Loucy (cell line): Measurements from ENCODE around the gene TAF4.

Experiments
- CTCF ChIP-seq: fragments of 200-600 bp; sonication (generic); conservative IDR thresholded peaks from 2 replicates; pipeline ENCODE4 v1.5.1; 2014; ENCODE audit warnings: mild to moderate bottlenecking, antibody characterized with exemption, low read length
- EZH2phosphoT487 ChIP-seq: fragments of 200-600 bp; IDR thresholded peaks from 2 replicates; pipeline ENCODE4 v1.6.1; 2018; ENCODE audit warnings: antibody characterized with exemption, mild to moderate bottlenecking, moderate library complexity, borderline replicate concordance

DNA sequence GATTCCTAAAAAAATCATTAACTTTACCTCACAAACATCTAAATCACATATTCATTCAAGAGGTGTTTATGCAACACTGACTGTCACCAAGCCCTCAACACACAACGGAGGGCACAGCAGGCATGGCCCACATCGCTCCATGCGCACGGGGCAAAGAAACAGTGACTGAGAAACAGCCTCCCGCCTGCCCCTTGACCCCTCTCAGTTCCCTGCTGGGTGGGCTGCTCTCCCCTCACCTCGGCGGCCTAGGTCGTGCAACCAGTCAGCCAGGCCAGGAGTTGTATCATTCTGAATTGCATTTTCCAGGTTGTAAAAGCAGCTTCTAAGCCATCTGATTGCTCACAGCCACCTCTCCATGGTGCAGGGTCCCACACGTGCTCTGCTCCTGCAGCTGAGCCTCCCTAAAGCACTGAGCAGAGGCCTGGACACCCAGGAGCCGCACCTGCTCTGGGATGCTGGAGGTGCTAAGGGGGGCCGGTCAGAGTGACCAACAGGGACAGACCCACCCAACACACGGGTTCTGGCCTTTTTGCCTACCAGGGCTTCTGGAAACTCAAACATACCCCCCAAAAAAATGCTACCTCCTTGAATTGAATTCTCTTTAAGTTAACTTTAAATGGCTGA lies 37.9 kb downstream of the TAF4 start:
- TF ChIP-seq CTCF: no peak
- TF ChIP-seq EZH2phosphoT487: no peak
